Left lung (tissue), 10 donors: ENCODE measurements around the gene TGM2. TPM values are rescaled to one million over a fixed set of nuclear protein-coding genes. Genes with fewer than 3 reads are reported as not detected.

Source experiments
- ATAC-seq: fragments of 200-7000 bp; cut with Tn5 transposase; one replicate; pipeline ENCODE4 v1.9.1; 2020; ENCODE audit warnings: moderate library complexity
- DNase-seq, 4 donors: peaks; one replicate each; pipeline ENCODE4 v3.0.0-alpha.2; 2013 to 2020
- H3K27ac ChIP-seq, 2 donors: fragments of 200-600 bp; sonication (generic) in 1 of 2; one replicate each; pipeline versions ENCODE4 v1.5.0 to v1.8.0; 2020 to 2021
- H3K27me3 ChIP-seq, 2 donors: fragments of 200-600 bp; sonication (generic) in 1 of 2; one replicate each; pipeline versions ENCODE4 v1.5.0 to v1.8.0; 2020 to 2021
- H3K36me3 ChIP-seq, 2 donors: fragments of 200-600 bp; sonication (generic) in 1 of 2; one replicate each; pipeline versions ENCODE4 v1.5.0 to v1.8.0; 2020 to 2021
- H3K4me1 ChIP-seq, 2 donors: fragments of 200-600 bp; one replicate each; pipeline ENCODE4 v1.8.0; 2021
- H3K4me3 ChIP-seq, 2 donors: fragments of 200-600 bp; sonication (generic) in 1 of 2; one replicate each; pipeline versions ENCODE4 v1.5.0 to v1.8.0; 2020 to 2021; ENCODE audit warnings: mild to moderate bottlenecking in 1 of 2
- H3K9me3 ChIP-seq, 2 donors: fragments of 200-600 bp; sonication (generic) in 1 of 2; one replicate each; pipeline versions ENCODE4 v1.5.0 to v1.8.0; 2020 to 2021
- intact Hi-C, 2 donors: fragments of 100-400 bp; cut with DNase I; formaldehyde crosslinking; loops; one replicate each; pipeline versions ENCODE4 v1.11.2 to v1.14.2; 2022
- polyA plus RNA-seq, 6 donors: library from polyadenylated mRNA; unstranded; fragments of 120-200 nt; gene quantifications; one replicate each; pipeline ENCODE4 v1.2.1, GENCODE V29; 2013; ENCODE audit not compliant: insufficient read length in 6 of 6
- total RNA-seq, 2 donors: library from RNA; stranded (reverse); fragmentation: NEBNext Ultra II Directional; extraction: Animal tissue kit (Norgen Biotek cat#: 25700); gene quantifications; one replicate each; pipeline ENCODE4 v1.2.1, GENCODE V29; 2021
- TF ChIP-seq, protein P1 (sequence below), 2 donors: fragments of 200-600 bp; sonication (generic) in 1 of 2; IDR thresholded peaks; one replicate each; pipeline versions ENCODE4 v1.5.0 to v1.8.0; 2021; ENCODE audit warnings: antibody characterized with exemption in 2 of 2
- donor health status: DM: no; HTN: yes; CAD: no.
- donor health status: DM: no; HTN: no; CAD: no.

The TGM2 gene
- total and polyA plus RNA-seq, 8 donors = 89.0 to 391 (median 109) TPM

DNA sequence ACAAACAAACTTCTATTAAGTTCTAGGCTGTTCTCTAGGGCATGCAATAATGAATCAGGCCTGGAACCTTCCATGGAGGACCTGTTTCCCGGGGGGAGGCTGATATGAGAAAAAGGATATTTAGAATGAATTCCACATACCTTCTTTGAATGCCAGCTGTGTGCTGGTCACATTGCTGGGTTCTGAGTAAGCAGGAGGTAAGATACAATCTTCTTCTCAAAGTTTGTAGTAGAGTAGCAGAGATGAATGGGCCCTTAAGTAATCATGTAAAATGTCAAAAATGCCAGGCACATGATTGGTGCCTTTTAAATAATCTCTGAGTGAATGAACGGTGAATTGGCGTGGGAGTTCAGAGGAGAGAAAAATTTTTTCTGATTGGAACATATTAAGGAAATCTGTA lies 47.4 kb downstream of the TGM2 start:
- DNase-seq = no peak
- Histone ChIP-seq H3K27ac (no peak overlapping the region), H3K4me3 (no peak overlapping the region), H3K36me3 (no peaks in the 10 kb centered on the region), H3K27me3 (no peaks in the 10 kb centered on the region), H3K4me1 (peaks cover 0 to 10% of the 10 kb centered on the region in 2 donors), H3K9me3 (no peaks in the 10 kb centered on the region)
- intact Hi-C loops = no loop called here
- TF ChIP-seq, protein P1, sequence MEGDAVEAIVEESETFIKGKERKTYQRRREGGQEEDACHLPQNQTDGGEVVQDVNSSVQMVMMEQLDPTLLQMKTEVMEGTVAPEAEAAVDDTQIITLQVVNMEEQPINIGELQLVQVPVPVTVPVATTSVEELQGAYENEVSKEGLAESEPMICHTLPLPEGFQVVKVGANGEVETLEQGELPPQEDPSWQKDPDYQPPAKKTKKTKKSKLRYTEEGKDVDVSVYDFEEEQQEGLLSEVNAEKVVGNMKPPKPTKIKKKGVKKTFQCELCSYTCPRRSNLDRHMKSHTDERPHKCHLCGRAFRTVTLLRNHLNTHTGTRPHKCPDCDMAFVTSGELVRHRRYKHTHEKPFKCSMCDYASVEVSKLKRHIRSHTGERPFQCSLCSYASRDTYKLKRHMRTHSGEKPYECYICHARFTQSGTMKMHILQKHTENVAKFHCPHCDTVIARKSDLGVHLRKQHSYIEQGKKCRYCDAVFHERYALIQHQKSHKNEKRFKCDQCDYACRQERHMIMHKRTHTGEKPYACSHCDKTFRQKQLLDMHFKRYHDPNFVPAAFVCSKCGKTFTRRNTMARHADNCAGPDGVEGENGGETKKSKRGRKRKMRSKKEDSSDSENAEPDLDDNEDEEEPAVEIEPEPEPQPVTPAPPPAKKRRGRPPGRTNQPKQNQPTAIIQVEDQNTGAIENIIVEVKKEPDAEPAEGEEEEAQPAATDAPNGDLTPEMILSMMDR (IDR thresholded peaks at IDR 0.05) = no peak
- ATAC-seq = no peak

DNA sequence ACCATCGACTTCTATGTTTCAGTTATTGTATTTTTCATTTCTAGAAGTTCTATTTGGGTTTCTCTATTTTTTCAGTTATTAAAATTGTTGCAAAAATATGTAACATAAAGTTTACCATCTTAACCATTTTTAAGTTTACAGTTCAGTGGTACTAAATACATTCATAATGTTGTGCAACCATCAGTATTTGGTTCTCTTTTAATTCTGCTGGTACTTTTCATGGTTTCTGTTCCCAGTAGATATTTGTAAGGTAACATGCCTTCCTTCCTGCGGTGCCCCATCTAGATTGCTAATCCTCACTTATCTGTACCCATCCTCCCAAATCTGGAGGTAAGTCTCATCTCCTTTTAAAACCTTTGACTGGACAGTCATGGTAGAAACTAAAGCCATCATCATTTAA lies 47.9 kb downstream of the TGM2 start:
- peaks cover 0 to 7% of the 10 kb centered on the region in 2 donors for H3K4me1 ChIP-seq
- no peak overlapping the region for H3K27ac ChIP-seq
- no peaks in the 10 kb centered on the region for H3K36me3 ChIP-seq
- intact Hi-C loops = no loop called here
- H3K27me3 ChIP-seq = no peaks in the 10 kb centered on the region
- no peak for ATAC-seq
- no peaks in the 10 kb centered on the region for H3K9me3 ChIP-seq
- no peak overlapping the region for H3K4me3 ChIP-seq
- TF ChIP-seq, protein P1 (IDR thresholded peaks at IDR 0.05) = no peak
- no peak for DNase-seq

DNA sequence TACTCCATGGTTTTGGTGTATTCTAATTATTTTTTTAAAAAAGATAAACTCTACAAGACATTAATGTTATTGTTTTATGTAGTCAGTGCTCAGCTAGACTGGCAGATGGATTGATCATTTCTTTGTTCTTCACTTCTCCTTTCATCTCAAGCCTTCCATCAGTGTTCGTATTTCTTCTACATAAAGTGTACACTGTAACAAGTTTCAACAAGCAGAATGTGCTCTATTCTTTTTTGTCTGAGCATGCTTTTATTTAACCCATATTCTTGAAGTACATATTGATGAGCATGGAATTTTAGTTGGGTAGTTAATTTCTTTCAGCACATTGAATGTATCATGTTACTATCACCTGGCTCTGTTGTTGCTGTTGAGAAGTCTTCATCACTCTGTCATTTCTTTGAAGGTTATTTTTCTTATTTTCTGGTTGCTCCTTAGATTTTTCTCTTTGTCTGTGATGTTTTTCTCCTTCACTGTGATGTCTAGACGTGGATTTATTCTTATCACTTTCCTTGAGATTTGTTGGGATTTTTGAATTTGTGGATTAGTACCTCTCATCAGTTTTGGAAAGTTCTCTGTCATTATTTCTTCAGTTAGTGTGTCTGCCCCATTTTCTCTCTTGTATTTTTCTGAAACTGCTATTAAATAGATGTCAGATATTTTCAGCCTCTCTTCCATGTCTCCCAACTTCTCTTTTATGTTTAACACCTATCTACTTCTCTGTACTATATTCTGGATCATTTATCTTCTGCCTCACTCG lies 48.5 kb downstream of the TGM2 start:
- peaks cover 0 to 7% of the 10 kb centered on the region in 2 donors for H3K4me1 ChIP-seq
- intact Hi-C loops = no loop called here
- H3K4me3 ChIP-seq = no peak overlapping the region

DNA sequence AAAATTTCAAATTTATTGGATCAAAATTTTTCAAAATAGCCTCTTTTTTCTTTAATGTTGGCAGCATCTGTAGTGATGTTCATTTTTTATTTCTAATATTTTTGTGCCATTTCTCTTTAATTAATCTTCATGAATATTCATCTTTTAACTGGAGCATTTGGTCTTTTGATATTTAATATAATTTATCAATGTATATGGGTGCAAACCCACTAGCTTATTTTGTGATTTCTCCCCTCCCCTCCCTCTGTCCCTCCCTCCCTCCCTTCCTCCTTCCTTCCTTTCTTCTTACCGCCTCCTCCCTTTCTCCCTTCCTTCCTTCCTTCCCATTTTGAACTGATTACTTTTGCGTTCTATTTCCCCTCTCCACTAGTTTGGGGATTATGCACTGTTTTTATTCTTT lies 49.2 kb downstream of the TGM2 start:
- Histone ChIP-seq H3K27ac (no peak overlapping the region), H3K36me3 (no peaks in the 10 kb centered on the region), H3K4me1 (peaks cover 0 to 7% of the 10 kb centered on the region in 2 donors), H3K4me3 (no peak overlapping the region), H3K9me3 (no peaks in the 10 kb centered on the region), H3K27me3 (no peaks in the 10 kb centered on the region)
- TF ChIP-seq, protein P1 (IDR thresholded peaks at IDR 0.05) = no peak
- DNase-seq = no peak
- intact Hi-C loops = no loop called here
- no peak for ATAC-seq

More for the DNA sequence above, 48.5 kb downstream of the TGM2 start:
- Histone ChIP-seq H3K36me3 (no peaks in the 10 kb centered on the region), H3K27me3 (no peaks in the 10 kb centered on the region), H3K9me3 (no peaks in the 10 kb centered on the region), H3K27ac (no peak overlapping the region)
- ATAC-seq (no peak), DNase-seq (no peak)
- TF ChIP-seq, protein P1 (IDR thresholded peaks at IDR 0.05) = no peak

DNA sequence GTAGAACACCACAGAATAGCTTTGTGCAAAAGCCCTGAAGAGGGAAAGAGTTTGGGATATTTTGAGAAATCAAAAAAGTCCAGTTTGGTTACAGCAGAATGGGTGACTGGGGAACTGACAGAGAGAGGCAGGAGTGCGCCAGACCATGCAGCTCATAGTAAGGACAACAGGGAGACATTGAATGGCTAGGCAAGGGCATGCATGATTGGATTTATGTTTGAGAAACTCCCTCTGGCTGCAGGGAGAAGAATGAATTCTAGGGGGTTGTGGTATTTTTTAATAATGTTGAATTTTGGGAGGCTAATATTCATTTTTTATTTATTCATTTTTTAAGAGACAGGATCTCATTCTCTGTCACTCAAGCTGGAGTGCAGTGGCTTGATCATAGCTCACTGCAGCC lies 49.9 kb downstream of the TGM2 start:
- peaks cover 3 to 12% of the 10 kb centered on the region in 2 donors for H3K4me1 ChIP-seq
- TF ChIP-seq, protein P1 (IDR thresholded peaks at IDR 0.05) = no peak
- no peaks in the 10 kb centered on the region for H3K27me3 ChIP-seq
- H3K9me3 ChIP-seq = no peaks in the 10 kb centered on the region
- no peak overlapping the region for H3K4me3 ChIP-seq
- no peaks in the 10 kb centered on the region for H3K36me3 ChIP-seq
- no peak overlapping the region for H3K27ac ChIP-seq
- ATAC-seq (no peak), DNase-seq (no peak)
- intact Hi-C loops = no loop called here
